ENCODE results near the gene PPFIA3. TPM values are rescaled to one million over a fixed set of nuclear protein-coding genes. Genes with fewer than 3 reads are reported as not detected.

PPFIA3 gene
- total RNA-seq = 0.77 and 1.3 TPM in 2 replicates
- polyA plus RNA-seq = 0.37 and 0.62 TPM in 2 replicates
- polyA plus RNA-seq (2012) = 1.0 and 1.1 TPM in 2 replicates
- polyA minus RNA-seq (ENCODE audit: low replicate concordance) = 0.59 and 2.8 TPM in 2 replicates

DNA sequence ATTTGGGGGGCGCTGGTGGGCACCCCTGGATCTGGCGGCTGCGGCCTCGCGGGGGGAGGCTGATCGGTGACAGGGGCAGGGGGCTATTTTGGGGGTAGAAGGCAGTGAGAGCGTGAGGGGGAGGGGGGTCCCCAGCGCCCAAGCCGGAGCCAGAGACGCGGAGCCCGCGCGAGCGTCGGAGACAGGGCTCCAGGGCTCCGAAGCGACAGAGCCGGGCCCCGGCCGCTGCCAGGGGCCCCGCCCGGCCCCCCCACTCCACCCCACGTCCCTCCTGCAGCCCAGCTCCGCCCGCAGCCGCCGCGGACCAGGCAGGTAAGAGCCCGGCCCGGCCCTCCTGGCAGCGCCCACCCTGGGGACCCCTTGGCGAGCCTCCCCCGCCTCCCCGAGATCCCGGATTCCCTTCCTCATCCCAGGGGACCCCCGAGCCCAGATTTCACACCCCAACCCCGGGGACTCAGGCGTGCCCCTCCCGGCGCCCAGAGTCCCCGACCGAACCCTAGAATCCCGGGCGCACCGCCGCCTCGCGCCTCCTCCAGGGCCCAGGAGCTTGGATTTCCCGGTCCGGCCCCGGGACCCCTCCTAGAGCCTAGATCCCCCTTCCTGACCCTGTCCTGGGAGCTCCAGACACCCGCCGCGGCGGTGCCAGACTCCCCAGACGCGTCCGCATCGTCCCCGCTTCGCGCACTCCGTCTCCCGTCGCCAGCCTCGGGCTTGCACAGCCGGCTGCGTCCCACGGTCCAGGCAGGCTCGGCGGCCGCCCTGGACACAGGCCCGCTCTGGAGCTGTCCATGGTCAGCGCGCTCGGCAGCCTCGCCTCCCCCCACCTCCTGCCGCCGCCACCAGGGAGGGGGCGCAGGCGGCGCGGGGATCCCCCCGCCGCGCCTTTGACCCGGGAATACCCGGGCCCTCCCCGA is at the start of gene PPFIA3:
Gene PPFIA3, plus strand, starts transcription at position 134 of the 914 bp plus-strand sequence. CDS start 8,330 bp downstream, outside the sequence.
- DNase-seq (ENCODE audit: low read depth in 2 of 2) = peak; percentile 51 to 60
- Histone ChIP-seq H3K9ac (ENCODE audit: insufficient read depth, low read length) (peak within 1 kb of the TSS; percentile 68), H3K36me3 (ENCODE audit: control insufficient read depth, insufficient read depth, low read length) (no peaks in the 10 kb centered on the region), H3K79me2 (ENCODE audit: control insufficient read depth, insufficient read depth, low read length) (no peaks in the 10 kb centered on the region), H3K4me2 (ENCODE audit: extremely low read depth, insufficient read depth, low read length) (peak within 1 kb of the TSS; percentile 80), H3K4me3 (replicated peaks in 1 of 4; ENCODE audit: control extremely low read depth in 1 of 4, insufficient read depth in 1 of 4, low read depth in 3 of 4, low read length in 4 of 4) (peak within 1 kb of the TSS; percentile 36 to 76 (median 52)), H3K27ac (ENCODE audit: insufficient read depth, low read length) (peak within 1 kb of the TSS; percentile 71), H3K27me3 (ENCODE audit: control insufficient read depth, insufficient read depth, low read length) (peaks cover 13% of the 10 kb centered on the region), H2AFZ (ENCODE audit: low read length) (peak within 1 kb of the TSS; percentile 38), H4K20me1 (ENCODE audit: control insufficient read depth, extremely low read depth, insufficient read depth, low read length) (no peaks in the 10 kb centered on the region), H3K9me3 (ENCODE audit: control insufficient read depth, insufficient read depth, low read depth, low read length) (no peaks in the 10 kb centered on the region), H3K4me1 (ENCODE audit: control insufficient read depth, extremely low read depth, insufficient read depth, low read length) (peaks cover 7% of the 10 kb centered on the region)
- no peak for TF ChIP-seq EZH2 (IDR thresholded peaks at IDR 0.05; ENCODE audit: low read length, missing control alignments)
- no peak for TF ChIP-seq CTCF (conservative IDR thresholded peaks at IDR 0.05 in 1 of 2, IDR thresholded peaks at IDR 0.05 in 1 of 2; ENCODE audit: low read depth in 1 of 2, low read length in 2 of 2)

- Histone ChIP-seq H3K4me1 (ENCODE audit: control insufficient read depth, extremely low read depth, insufficient read depth, low read length) (no peaks in the 10 kb centered on the region), H4K20me1 (ENCODE audit: control insufficient read depth, extremely low read depth, insufficient read depth, low read length) (no peaks in the 10 kb centered on the region), H3K9me3 (ENCODE audit: control insufficient read depth, insufficient read depth, low read depth, low read length) (no peaks in the 10 kb centered on the region), H3K27me3 (ENCODE audit: control insufficient read depth, insufficient read depth, low read length) (peaks cover 42% of the 10 kb centered on the region), H3K4me3 (replicated peaks in 1 of 4; ENCODE audit: control extremely low read depth in 1 of 4, insufficient read depth in 1 of 4, low read depth in 3 of 4, low read length in 4 of 4) (no peak overlapping the region), H3K27ac (ENCODE audit: insufficient read depth, low read length) (no peak overlapping the region), H3K4me2 (ENCODE audit: extremely low read depth, insufficient read depth, low read length) (no peak overlapping the region), H2AFZ (ENCODE audit: low read length) (no peak overlapping the region), H3K79me2 (ENCODE audit: control insufficient read depth, insufficient read depth, low read length) (no peaks in the 10 kb centered on the region), H3K9ac (ENCODE audit: insufficient read depth, low read length) (no peak overlapping the region), H3K36me3 (ENCODE audit: control insufficient read depth, insufficient read depth, low read length) (no peaks in the 10 kb centered on the region)
- no peak for TF ChIP-seq EZH2 (IDR thresholded peaks at IDR 0.05; ENCODE audit: low read length, missing control alignments)
- no peak for TF ChIP-seq CTCF (conservative IDR thresholded peaks at IDR 0.05 in 1 of 2, IDR thresholded peaks at IDR 0.05 in 1 of 2; ENCODE audit: low read depth in 1 of 2, low read length in 2 of 2)
- no peak for DNase-seq (ENCODE audit: low read depth in 2 of 2)
These were observed 48.9 kb upstream of the PPFIA3 start for GRCh38 chr19:49070416-49070815.

DNA sequence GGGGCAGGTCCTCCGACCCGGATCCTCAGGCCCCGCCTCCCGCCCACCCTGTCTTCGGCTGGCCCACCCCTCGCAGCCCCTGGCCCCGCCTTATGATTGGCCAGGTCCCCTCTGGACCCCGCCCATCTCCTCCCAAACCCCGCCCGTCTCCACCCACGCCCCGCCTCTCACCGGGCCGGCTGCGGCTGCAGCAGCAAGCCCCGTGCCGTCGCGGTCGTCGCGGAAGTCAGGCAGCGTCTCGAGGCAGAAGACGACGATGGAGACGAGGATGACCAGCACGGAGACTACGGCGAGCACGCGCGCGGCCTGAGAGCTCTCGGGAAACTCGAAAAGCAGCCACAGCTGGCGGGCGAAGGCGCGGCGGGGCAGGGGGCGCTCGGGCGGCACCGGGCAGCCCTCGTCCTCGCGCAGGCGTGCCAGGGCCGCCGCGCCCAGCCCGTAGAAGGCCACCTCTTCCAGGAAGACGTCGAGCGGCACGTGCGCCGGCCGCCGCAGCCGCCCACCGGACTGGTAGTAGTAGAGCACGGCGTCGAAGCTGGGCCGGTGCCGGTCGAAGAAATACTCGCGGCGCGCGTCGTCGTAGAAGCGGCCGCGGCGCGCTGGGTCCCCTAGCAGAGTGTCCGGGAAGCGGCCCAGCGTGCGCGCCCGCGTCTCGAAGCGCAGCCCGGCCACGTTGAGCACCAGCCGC is 47.3 kb upstream of the PPFIA3 start:
- TF ChIP-seq CTCF (conservative IDR thresholded peaks at IDR 0.05 in 1 of 2, IDR thresholded peaks at IDR 0.05 in 1 of 2; ENCODE audit: low read depth in 1 of 2, low read length in 2 of 2) (no peak), EZH2 (IDR thresholded peaks at IDR 0.05; ENCODE audit: low read length, missing control alignments) (peak; percentile 95)
- no peak for DNase-seq (ENCODE audit: low read depth in 2 of 2)

More for the DNA sequence above, 47.3 kb upstream of the PPFIA3 start:
- H3K27ac ChIP-seq (ENCODE audit: insufficient read depth, low read length) = no peak overlapping the region
- no peak overlapping the region for H3K9ac ChIP-seq (ENCODE audit: insufficient read depth, low read length)
- H2AFZ ChIP-seq (ENCODE audit: low read length) = no peak overlapping the region
- no peaks in the 10 kb centered on the region for H3K79me2 ChIP-seq (ENCODE audit: control insufficient read depth, insufficient read depth, low read length)
- H3K36me3 ChIP-seq (ENCODE audit: control insufficient read depth, insufficient read depth, low read length) = no peaks in the 10 kb centered on the region
- H4K20me1 ChIP-seq (ENCODE audit: control insufficient read depth, extremely low read depth, insufficient read depth, low read length) = no peaks in the 10 kb centered on the region
- no peak overlapping the region for H3K4me3 ChIP-seq (replicated peaks in 1 of 4; ENCODE audit: control extremely low read depth in 1 of 4, insufficient read depth in 1 of 4, low read depth in 3 of 4, low read length in 4 of 4)
- no peaks in the 10 kb centered on the region for H3K9me3 ChIP-seq (ENCODE audit: control insufficient read depth, insufficient read depth, low read depth, low read length)
- H3K4me1 ChIP-seq (ENCODE audit: control insufficient read depth, extremely low read depth, insufficient read depth, low read length) = no peaks in the 10 kb centered on the region
- H3K4me2 ChIP-seq (ENCODE audit: extremely low read depth, insufficient read depth, low read length) = no peak overlapping the region
- peaks cover 34% of the 10 kb centered on the region for H3K27me3 ChIP-seq (ENCODE audit: control insufficient read depth, insufficient read depth, low read length)

Measured in fibroblast of lung (primary cell).